ENCODE results near the gene OSBPL10. TPM values are rescaled to one million over a fixed set of nuclear protein-coding genes. Genes with fewer than 3 reads are reported as not detected.

OSBPL10 gene
- total RNA-seq, 1 donor from 2014 or later: 20.1 TPM

DNA sequence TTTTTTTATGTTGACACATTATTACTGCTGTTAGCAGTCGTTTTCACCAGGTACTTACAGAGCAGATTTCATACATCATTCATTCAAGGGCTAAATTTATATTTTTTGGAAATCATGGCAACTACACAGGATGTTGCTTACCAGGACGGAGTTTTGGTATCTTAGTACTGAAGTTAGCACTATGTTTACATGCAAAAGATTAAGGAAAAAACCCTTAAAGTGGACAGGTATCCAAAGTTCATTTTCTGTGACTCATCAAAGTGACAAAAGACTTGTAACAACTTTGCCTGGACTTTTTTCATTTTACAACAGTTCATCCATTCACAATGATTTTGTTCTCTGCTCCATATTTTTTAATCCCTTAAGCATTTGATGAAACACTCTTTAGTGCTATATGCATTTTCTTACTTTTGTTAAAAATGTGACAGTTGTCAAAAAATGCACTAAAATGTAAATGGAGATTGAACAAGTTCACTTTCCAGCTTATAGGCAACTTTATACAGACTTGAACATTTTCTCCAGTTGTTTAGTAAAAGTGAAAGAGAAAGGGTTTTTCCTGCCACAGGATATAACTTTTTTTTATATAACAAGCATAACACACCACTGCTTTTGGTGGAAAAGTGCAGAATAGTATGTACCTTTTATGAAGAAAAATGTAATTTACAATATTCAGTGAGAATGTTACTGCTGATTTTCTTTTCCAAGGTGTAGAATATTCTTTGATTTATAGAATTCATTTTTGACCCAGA is 344.2 kb downstream of the OSBPL10 start:
- Histone ChIP-seq H3K36me3 (ENCODE audit: control insufficient read depth, insufficient read depth, low read length) (no peaks in the 10 kb centered on the region), H3K4me3 (ENCODE audit: low read depth, low read length) (no peak overlapping the region), H3K27me3 (ENCODE audit: control insufficient read depth, insufficient read depth, low read length) (no peaks in the 10 kb centered on the region)
- DNase-seq (ENCODE audit: low read depth): no peak
- no peak for TF ChIP-seq CTCF (IDR thresholded peaks at IDR 0.05; ENCODE audit: insufficient read depth, low read length, poor library complexity, severe bottlenecking)

DNA sequence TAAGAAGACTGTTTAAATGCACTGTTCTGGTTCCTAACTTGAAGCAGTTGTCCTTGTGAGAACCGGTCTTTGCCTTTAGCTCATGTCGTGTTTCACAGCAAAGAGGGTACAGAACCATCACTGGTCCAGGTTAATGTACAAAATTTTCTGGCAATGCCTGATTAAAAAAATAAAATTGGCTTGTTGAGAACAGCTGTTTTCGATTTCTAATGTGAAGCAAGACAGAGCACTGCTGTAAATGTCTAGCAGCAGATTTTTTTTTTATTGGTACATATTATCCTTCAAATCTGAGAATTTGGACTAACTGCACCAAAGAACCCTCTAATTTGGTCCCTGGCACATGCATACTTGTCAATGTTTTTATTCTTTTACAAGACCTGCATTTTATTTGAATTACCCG is 345.0 kb downstream of the OSBPL10 start:
- no peak overlapping the region for H3K4me3 ChIP-seq (ENCODE audit: low read depth, low read length)
- DNase-seq (ENCODE audit: low read depth): no peak
- H3K27me3 ChIP-seq (ENCODE audit: control insufficient read depth, insufficient read depth, low read length): no peaks in the 10 kb centered on the region
- no peak for TF ChIP-seq CTCF (IDR thresholded peaks at IDR 0.05; ENCODE audit: insufficient read depth, low read length, poor library complexity, severe bottlenecking)
- H3K36me3 ChIP-seq (ENCODE audit: control insufficient read depth, insufficient read depth, low read length): no peaks in the 10 kb centered on the region

DNA sequence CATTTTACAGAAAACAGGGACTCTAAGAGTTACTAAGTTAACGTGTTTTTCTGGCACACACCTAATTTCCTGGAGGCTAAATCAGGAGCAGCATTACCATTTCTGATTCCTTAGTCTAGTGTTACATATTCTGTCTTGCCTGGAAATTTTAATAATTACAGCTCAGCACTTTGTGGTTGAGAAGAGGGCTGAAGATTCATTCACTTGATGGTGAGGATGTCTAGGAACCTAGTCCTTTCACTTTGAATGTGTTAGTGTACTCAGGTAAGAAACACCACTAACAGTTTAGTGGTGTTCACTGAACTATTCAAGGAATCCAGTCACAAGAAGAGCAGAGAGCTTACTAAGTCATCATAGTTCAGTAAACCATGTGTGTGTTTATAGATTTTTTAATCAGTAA is 345.5 kb downstream of the OSBPL10 start:
- no peaks in the 10 kb centered on the region for H3K27me3 ChIP-seq (ENCODE audit: control insufficient read depth, insufficient read depth, low read length)
- no peak for DNase-seq (ENCODE audit: low read depth)
- TF ChIP-seq CTCF (IDR thresholded peaks at IDR 0.05; ENCODE audit: insufficient read depth, low read length, poor library complexity, severe bottlenecking): no peak
- H3K4me3 ChIP-seq (ENCODE audit: low read depth, low read length): no peak overlapping the region
- no peaks in the 10 kb centered on the region for H3K36me3 ChIP-seq (ENCODE audit: control insufficient read depth, insufficient read depth, low read length)

DNA sequence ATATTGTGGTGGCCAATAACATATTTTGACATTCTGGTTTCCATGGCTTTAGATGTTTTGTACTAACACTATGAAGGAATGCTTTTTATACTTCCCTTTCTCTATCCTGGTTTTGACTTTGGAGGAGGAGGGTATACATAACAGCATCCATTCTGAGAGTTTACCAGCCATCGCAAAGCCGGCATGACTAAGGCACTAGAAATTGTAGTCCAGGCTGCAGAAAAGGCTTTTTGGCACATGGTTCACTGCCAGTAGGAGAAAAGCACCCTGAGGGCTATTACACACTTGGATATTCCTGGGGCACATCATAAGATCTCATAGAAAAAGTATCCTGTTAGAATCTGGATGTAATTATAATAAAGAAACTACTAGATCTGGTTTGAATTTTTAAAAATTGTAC is 346.6 kb downstream of the OSBPL10 start:
- DNase-seq (ENCODE audit: low read depth): no peak
- H3K36me3 ChIP-seq (ENCODE audit: control insufficient read depth, insufficient read depth, low read length): no peaks in the 10 kb centered on the region
- H3K4me3 ChIP-seq (ENCODE audit: low read depth, low read length): no peak overlapping the region
- TF ChIP-seq CTCF (IDR thresholded peaks at IDR 0.05; ENCODE audit: insufficient read depth, low read length, poor library complexity, severe bottlenecking): no peak
- H3K27me3 ChIP-seq (ENCODE audit: control insufficient read depth, insufficient read depth, low read length): no peaks in the 10 kb centered on the region

GRCh38 chr3:31629054-31629453 is 352.0 kb downstream of the OSBPL10 start:
- no peak for TF ChIP-seq CTCF (IDR thresholded peaks at IDR 0.05; ENCODE audit: insufficient read depth, low read length, poor library complexity, severe bottlenecking)
- Histone ChIP-seq H3K27me3 (ENCODE audit: control insufficient read depth, insufficient read depth, low read length) (no peaks in the 10 kb centered on the region), H3K36me3 (ENCODE audit: control insufficient read depth, insufficient read depth, low read length) (no peaks in the 10 kb centered on the region), H3K4me3 (ENCODE audit: low read depth, low read length) (no peak overlapping the region)
- no peak for DNase-seq (ENCODE audit: low read depth)

- Histone ChIP-seq H3K27me3 (ENCODE audit: control insufficient read depth, insufficient read depth, low read length) (no peaks in the 10 kb centered on the region), H3K36me3 (ENCODE audit: control insufficient read depth, insufficient read depth, low read length) (no peaks in the 10 kb centered on the region), H3K4me3 (ENCODE audit: low read depth, low read length) (no peak overlapping the region)
- no peak for TF ChIP-seq CTCF (IDR thresholded peaks at IDR 0.05; ENCODE audit: insufficient read depth, low read length, poor library complexity, severe bottlenecking)
- DNase-seq (ENCODE audit: low read depth): no peak
Measured at GRCh38 chr3:31625358-31625757, 355.7 kb downstream of the OSBPL10 start.

Measured in kidney epithelial cell (primary cell).